Large intestine (tissue), 3 donors: ENCODE data around the gene RHNO1. TPM values are rescaled to one million over a fixed set of nuclear protein-coding genes. Genes with fewer than 3 reads are reported as not detected.

Experiments
- DNase-seq, 2 donors: peaks; one replicate each; pipeline versions ENCODE4 v3.0.0 to v3.0.0-alpha.2; 2013
- H3K27ac ChIP-seq: one replicate; pipeline ENCODE4 v1.5.1; 2013; ENCODE audit warnings: low read length
- H3K27me3 ChIP-seq: 2 replicates; pipeline ENCODE4 v1.6.1; 2013; ENCODE audit warnings: low read length; ENCODE audit not compliant: control insufficient read depth, insufficient read depth
- H3K36me3 ChIP-seq: 2 replicates; pipeline ENCODE4 v1.6.1; 2013; ENCODE audit warnings: low read length; ENCODE audit not compliant: control insufficient read depth, insufficient read depth
- H3K4me1 ChIP-seq: one replicate; pipeline ENCODE4 v1.6.1; 2013; ENCODE audit warnings: low read length; ENCODE audit not compliant: control insufficient read depth, insufficient read depth
- H3K4me3 ChIP-seq: one replicate; pipeline ENCODE4 v1.5.1; 2013; ENCODE audit warnings: low read length
- H3K9me3 ChIP-seq: one replicate; pipeline ENCODE4 v1.6.1; 2013; ENCODE audit warnings: mild to moderate bottlenecking, low read depth, low read length, moderate library complexity; ENCODE audit not compliant: control insufficient read depth
- WGBS: methylation state at CpG from one replicate; pipeline ENCODE4 v1.1.5; 2013; ENCODE audit warnings: low lambda C conversion rate; ENCODE audit not compliant: insufficient coverage; 5-methylcytosine and 5-hydroxymethylcytosine counted together
- polyA plus RNA-seq: library from polyadenylated mRNA; unstranded; fragments of 120-200 nt; gene quantifications from one replicate; pipeline ENCODE4 v1.2.1, GENCODE V29; 2013

Gene RHNO1
- polyA plus RNA-seq, 1 donor, result 24.0 TPM

DNA sequence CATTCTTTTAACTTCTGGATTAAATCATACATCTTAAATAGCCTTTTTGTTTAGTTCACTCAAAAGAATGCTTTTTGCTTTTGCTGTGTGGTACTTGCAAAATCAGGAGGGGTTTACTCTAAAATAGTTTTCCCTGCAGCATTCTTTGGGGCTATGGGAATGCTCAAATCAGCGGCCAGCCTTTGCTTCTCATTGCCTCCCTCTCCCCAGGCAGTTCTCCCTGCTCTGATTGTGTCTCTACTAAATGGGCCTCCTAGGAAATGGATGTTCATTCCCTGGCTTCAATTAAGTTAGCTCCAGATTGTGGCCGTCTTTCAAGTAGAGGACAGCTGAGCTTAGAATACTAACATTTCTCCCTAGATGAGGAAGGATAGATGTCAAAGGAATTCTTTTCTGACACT lies 18.0 kb downstream of the RHNO1 start:
- Histone ChIP-seq H3K27ac (no peak overlapping the region), H3K36me3 (no peaks in the 10 kb centered on the region), H3K4me3 (no peak overlapping the region), H3K9me3 (no peaks in the 10 kb centered on the region), H3K4me1 (no peaks in the 10 kb centered on the region), H3K27me3 (no peaks in the 10 kb centered on the region)
- DNase-seq, result no peak
- WGBS, result no CpG with 5 or more reads among the region's 2 CpGs

DNA sequence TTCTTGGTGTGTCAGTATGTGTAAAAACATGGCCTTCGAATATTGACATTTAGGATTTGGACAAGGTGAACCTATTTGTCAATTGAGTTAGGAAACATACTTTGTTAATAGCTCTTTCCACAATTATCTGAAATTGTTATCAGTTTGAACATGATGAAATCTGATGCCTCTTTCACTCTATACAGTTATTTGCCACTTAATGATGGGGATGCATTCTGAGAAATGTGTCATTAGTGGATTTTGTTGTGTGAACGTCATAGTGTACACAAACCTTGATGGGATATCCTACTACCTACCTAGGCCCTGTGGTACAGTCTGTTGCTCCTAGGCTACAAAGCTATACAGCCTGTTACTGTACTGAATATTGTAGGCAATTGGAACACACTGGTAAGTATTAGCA lies 18.5 kb downstream of the RHNO1 start:
- H3K9me3 ChIP-seq, result no peaks in the 10 kb centered on the region
- H3K4me1 ChIP-seq, result no peaks in the 10 kb centered on the region
- WGBS, result no CpG with 5 or more reads among the region's 2 CpGs
- no peak overlapping the region for H3K4me3 ChIP-seq
- no peak for DNase-seq
- no peaks in the 10 kb centered on the region for H3K36me3 ChIP-seq
- H3K27ac ChIP-seq, result no peak overlapping the region
- no peaks in the 10 kb centered on the region for H3K27me3 ChIP-seq

DNA sequence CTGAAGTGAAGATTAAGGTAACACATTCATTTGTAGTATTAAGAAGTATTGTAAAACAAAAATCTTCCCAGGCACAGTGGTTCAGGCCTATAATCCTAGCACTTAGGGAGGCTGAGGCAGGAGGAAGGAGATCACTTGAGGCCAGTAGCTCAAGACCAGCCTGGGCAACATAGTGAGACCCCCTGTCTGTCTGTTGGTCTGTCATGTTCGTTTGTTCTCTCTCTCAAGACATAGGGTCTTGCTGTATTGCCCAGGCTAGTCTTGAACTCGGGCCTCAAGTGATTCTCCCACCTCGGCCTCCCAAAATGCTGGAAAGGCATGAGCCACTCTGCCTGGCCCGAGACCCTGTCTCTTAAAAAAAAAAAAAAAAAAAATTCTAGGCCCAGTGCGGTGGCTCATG lies 20.4 kb downstream of the RHNO1 start:
- Histone ChIP-seq H3K9me3 (no peaks in the 10 kb centered on the region), H3K27me3 (no peaks in the 10 kb centered on the region), H3K4me1 (no peaks in the 10 kb centered on the region), H3K36me3 (no peaks in the 10 kb centered on the region), H3K4me3 (no peak overlapping the region), H3K27ac (no peak overlapping the region)
- no peak for DNase-seq
- WGBS, result no CpG with 5 or more reads among the region's 5 CpGs

DNA sequence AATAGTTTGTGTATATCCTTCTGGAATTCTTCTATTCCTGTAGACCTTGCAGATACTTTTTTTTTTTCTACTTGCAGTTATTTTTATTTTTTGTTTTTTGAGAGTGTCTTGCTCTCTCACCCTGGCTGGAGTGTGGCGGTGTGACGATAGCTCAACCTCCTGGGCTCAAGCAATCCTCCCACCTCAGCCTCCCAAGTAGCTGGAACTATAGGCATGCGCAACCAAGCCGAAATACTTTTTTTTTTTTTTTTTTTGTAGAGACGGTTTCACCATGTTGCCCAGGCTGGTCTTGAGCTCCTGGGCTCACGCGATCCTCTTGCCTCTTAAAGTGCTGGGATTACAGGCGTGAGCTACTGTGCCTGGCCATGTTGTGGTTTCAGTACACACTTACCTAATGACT lies 23.6 kb downstream of the RHNO1 start:
- no peaks in the 10 kb centered on the region for H3K4me1 ChIP-seq
- H3K9me3 ChIP-seq, result no peaks in the 10 kb centered on the region
- H3K4me3 ChIP-seq, result no peak overlapping the region
- DNase-seq, result no peak
- no peaks in the 10 kb centered on the region for H3K36me3 ChIP-seq
- no CpG with 5 or more reads among the region's 8 CpGs for whole genome bisulfite sequencing
- no peak overlapping the region for H3K27ac ChIP-seq
- H3K27me3 ChIP-seq, result no peaks in the 10 kb centered on the region

DNA sequence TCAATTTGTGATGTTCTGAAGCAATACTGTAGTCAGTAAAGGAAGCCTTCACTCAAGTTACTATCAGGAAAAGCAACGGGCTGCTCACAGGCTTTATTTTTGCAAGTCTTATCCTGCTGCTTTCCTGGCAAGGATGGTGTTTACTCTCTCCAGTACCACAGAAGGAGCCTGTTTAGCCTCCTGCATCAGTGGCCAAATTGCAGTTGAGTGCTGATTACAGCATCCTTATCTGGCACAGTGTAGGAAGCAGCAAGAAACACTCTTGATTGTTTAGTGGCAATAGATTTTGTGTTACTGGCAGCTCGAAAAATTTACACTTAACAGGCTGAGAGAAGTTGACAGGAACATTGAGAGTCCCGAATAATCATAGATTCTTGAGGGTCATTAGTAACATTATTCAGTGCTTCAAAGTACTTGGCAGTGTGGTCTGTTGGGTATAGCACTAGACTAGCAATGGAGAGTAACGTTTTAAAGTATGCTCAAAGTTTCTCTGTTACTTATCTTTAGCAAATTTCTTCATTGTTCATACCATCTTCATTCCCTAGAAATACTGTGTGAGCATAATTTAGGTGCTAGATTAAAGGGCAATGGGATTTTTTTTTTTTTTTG lies 25.4 kb downstream of the RHNO1 start:
- Histone ChIP-seq H3K4me1 (no peaks in the 10 kb centered on the region), H3K36me3 (no peaks in the 10 kb centered on the region), H3K4me3 (no peak overlapping the region), H3K27ac (no peak overlapping the region), H3K27me3 (no peaks in the 10 kb centered on the region), H3K9me3 (no peaks in the 10 kb centered on the region)
- DNase-seq, result no peak
- no CpG with 5 or more reads among the region's 4 CpGs for WGBS

DNA sequence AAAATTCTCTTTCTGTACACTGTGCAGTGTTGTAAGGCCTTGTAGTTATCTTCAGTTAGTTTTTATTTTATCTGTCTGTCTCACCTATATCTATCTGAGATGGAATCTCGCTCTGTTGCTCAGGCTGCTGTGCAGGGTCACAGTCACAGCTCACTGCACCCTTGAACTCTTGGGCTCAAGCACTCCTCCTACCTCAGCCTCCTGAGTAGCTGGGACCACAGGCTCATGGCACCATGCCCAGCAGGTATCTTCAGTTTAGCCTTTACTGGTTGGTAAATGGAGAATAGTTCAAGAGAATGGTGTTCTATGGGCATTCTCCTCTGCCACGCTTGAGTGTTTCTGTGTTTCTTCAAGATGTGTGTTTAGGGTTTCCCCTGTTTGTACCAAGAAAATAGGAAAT lies 27.2 kb downstream of the RHNO1 start:
- no peak for DNase-seq
- no peaks in the 10 kb centered on the region for H3K27me3 ChIP-seq
- WGBS, result no CpG with 5 or more reads among the region's 2 CpGs
- no peaks in the 10 kb centered on the region for H3K4me1 ChIP-seq
- H3K4me3 ChIP-seq, result no peak overlapping the region
- H3K27ac ChIP-seq, result no peak overlapping the region
- H3K36me3 ChIP-seq, result peaks cover 2% of the 10 kb centered on the region
- no peaks in the 10 kb centered on the region for H3K9me3 ChIP-seq

DNA sequence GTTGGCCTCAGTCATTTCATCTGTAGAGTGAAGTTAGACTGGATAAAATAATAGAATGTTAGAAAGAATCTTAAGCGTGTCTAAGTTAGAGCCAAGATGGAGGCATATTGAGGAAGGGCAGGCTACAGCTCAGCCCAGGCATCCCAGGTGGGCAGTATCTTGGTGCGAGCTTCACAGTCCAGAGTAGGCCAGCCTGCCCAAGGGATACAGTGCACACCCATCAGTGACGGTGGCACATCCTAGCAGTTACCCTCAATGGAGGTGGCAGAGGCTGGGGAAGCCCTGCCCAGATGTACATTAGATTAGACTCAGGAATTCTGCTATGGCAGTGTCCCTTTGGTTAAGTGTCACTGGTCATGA lies 35.2 kb downstream of the RHNO1 start:
- H3K4me1 ChIP-seq, result no peaks in the 10 kb centered on the region
- H3K27ac ChIP-seq, result no peak overlapping the region
- peaks cover 11% of the 10 kb centered on the region for H3K36me3 ChIP-seq
- H3K9me3 ChIP-seq, result no peaks in the 10 kb centered on the region
- no peak for DNase-seq
- no peaks in the 10 kb centered on the region for H3K27me3 ChIP-seq
- no CpG with 5 or more reads among the region's 3 CpGs for WGBS
- no peak overlapping the region for H3K4me3 ChIP-seq

DNA sequence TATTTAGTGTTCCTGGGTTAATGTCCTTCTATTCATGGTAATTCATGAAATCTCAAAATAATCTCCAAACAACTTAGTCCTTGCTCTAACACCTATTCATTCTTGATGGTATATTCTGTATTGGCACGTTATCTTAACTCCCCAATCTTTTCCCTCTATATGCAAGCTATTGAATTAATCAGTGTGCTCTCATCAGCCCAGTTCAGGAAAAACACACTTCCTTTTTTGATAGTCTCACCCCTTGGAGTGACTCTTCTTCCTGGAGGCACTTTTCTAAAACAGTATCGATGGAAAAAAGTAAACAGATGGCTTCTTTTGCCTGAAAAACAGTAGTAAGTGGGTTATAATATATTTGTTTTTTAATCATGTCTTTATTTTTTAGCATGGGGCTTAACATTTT lies 42.2 kb downstream of the RHNO1 start:
- DNase-seq, result no peak
- Histone ChIP-seq H3K27me3 (no peaks in the 10 kb centered on the region), H3K9me3 (no peaks in the 10 kb centered on the region), H3K4me3 (no peak overlapping the region), H3K4me1 (no peaks in the 10 kb centered on the region), H3K36me3 (peaks cover 33% of the 10 kb centered on the region), H3K27ac (no peak overlapping the region)
- WGBS, result 100% methylated on average over 1 of the region's 2 CpGs

DNA sequence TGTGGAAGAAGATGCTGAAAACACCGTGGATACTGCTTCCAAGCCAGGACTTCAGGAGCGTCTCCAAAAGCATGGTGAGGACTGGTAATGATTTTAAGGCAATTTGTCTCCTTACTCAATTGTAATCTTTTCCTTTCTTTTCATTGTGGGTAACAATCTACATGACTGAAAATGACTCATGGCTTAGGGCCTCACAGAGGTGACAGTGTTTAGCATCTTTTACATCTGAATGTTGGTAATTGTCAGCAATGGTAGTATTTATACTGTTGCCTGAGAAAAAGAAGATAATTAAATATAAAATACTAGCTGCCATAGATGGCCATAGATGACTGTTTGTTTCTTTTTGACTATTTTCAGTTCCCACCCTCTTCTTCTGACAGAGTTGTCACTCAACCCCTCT lies 45.3 kb downstream of the RHNO1 start:
- Histone ChIP-seq H3K27me3 (no peaks in the 10 kb centered on the region), H3K36me3 (peaks cover 34% of the 10 kb centered on the region), H3K9me3 (no peaks in the 10 kb centered on the region), H3K4me1 (no peaks in the 10 kb centered on the region), H3K4me3 (no peak overlapping the region), H3K27ac (no peak overlapping the region)
- no CpG with 5 or more reads among the region's 2 CpGs for WGBS
- DNase-seq, result no peak

DNA sequence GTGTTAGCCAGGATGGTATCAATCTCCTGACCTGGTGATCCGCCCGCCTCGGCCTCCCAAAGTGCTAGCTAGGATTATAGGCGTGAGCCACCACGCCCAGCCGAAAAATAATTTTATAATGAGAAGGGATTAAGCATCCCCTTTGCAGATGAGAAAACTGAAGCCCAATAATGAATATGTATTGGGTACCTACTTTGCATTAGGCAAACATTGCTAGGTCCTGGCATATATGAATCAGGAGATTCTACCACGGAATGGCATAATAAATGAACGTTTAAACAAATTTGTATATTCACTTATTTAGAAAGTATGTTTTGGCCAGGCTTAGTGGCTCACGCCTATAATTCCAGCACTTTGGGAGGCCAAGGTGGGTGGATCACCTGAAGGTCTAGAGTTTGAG lies 46.0 kb downstream of the RHNO1 start:
- Histone ChIP-seq H3K9me3 (no peaks in the 10 kb centered on the region), H3K4me3 (no peak overlapping the region), H3K36me3 (peaks cover 34% of the 10 kb centered on the region), H3K4me1 (no peaks in the 10 kb centered on the region), H3K27ac (no peak overlapping the region), H3K27me3 (no peaks in the 10 kb centered on the region)
- DNase-seq, result no peak
- no CpG with 5 or more reads among the region's 9 CpGs for WGBS

DNA sequence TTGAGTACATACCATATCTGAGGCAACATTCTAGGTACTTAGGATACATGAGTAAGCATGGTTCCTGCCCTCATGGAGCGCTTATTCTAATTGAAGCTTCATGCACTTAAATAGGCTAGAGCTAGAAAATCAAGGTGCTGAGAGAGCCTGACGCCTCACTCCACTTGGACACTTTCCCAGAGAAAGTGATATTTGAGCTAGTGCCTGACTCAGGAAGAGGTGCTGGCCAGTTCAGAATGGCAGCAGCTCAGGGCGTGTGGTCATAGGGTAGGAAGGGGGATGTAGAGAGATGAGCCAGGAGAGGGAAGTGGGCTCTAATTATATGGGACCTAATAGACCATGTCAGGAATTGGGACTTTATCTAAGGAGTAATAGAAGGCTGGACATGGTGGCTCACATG lies 47.0 kb downstream of the RHNO1 start:
- Histone ChIP-seq H3K4me3 (no peak overlapping the region), H3K27me3 (no peaks in the 10 kb centered on the region), H3K27ac (no peak overlapping the region), H3K36me3 (peaks cover 34% of the 10 kb centered on the region), H3K4me1 (no peaks in the 10 kb centered on the region), H3K9me3 (no peaks in the 10 kb centered on the region)
- WGBS, result no CpG with 5 or more reads among the region's 3 CpGs
- no peak for DNase-seq
